Measurements from ENCODE around the gene RNF130.
A peak's percentile ranks its signal among the peaks of the same experiment; 100 is the strongest.
"Not testable (repeated sequence)": the region's sequence is repeated elsewhere in the genome, so short reads cannot be mapped to it uniquely, and the experiment has no call there.

Gene RNF130

DNA sequence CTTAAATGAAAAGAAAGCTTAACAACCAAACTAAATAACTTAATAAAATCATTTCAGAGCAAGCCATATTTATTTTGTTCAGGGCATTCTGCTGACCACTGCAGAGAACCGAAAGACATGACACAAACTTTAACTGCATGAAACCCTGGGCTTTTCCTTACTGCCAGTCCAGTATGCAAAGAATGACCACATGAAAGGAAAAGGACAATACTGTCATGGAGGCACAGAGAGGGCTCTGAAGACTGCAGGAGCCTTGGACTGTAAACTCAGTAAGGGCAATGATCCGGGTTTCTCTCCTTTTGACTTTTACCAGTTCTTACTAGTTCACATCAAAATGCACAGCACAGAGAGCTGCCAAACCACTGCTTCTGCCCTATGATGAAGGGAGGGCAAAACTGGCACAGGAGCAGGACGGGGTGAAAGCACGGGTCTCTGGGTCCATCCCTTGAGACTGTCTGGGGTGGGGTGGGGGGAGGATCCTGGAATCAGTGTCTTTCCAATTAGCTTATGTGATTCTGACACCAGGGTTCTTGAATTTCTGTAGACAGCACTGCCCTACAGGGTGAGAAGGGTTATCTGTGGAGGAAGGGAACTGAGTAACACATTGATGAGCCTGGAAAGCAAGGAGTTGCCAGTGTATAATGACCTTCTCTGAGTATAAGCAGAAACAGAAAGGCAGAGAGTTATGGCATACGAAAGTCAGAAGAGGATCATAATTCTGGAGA is 44.7 kb downstream of the RNF130 start:
- Histone ChIP-seq H3K27ac (0 out of 2 replicates have a peak overlapping the region, but pooled peaks have one; percentile 18), H3K9ac (no peak overlapping the region), H4K20me1 (peaks cover 38% of the 10 kb centered on the region), H3K36me3 (peaks cover 86% of the 10 kb centered on the region), H3K4me3 (no peak overlapping the region), H3K4me1 (no peaks in the 10 kb centered on the region), H3K27me3 (no peaks in the 10 kb centered on the region), H3K4me2 (no peak overlapping the region), H3K9me3 (peaks cover 24% of the 10 kb centered on the region)
- TF ChIP-seq Cebpa-rat (IDR thresholded peaks at IDR 0.05), result no peak

GRCh38 chr5:180026320-180026719 is 45.2 kb downstream of the RNF130 start:
- Histone ChIP-seq H4K20me1 (peaks cover 38% of the 10 kb centered on the region), H3K9me3 (peaks cover 30% of the 10 kb centered on the region), H3K36me3 (peaks cover 86% of the 10 kb centered on the region), H3K4me1 (no peaks in the 10 kb centered on the region), H3K27ac (no peak overlapping the region), H3K4me3 (no peak overlapping the region), H3K4me2 (no peak overlapping the region), H3K9ac (no peak overlapping the region), H3K27me3 (no peaks in the 10 kb centered on the region)
- no peak for TF ChIP-seq Cebpa-rat (IDR thresholded peaks at IDR 0.05)

GRCh38 chr5:180021900-180022299 is 49.7 kb downstream of the RNF130 start:
- peaks cover 69% of the 10 kb centered on the region for H3K9me3 ChIP-seq
- H3K27ac ChIP-seq, result no peak overlapping the region
- H3K4me2 ChIP-seq, result no peak overlapping the region
- no peaks in the 10 kb centered on the region for H3K27me3 ChIP-seq
- H3K4me3 ChIP-seq, result no peak overlapping the region
- H3K4me1 ChIP-seq, result peaks cover 5% of the 10 kb centered on the region
- no peak overlapping the region for H3K9ac ChIP-seq
- TF ChIP-seq Cebpa-rat (IDR thresholded peaks at IDR 0.05), result no peak
- peaks cover 24% of the 10 kb centered on the region for H4K20me1 ChIP-seq
- H3K36me3 ChIP-seq, result peaks cover 89% of the 10 kb centered on the region

DNA sequence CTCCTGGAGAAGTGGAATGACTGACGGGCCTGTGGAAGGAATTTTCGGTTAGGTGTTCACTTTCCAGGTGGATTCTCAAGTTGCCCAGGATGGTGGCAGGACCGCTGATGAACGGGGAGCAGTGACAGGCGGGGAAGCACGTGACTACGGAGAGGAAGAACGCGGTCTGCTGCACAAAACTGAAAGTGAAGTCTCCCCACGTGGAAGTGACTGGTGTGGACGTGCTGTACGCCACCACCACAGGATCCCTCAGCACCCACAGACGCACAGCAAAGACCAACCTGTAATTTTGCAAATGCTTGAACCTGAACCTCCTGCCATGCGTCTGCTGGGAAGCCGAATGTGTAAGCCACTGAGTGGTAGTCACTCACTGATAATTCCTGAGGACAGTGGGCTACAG is 51.4 kb downstream of the RNF130 start:
- no peak overlapping the region for H3K4me2 ChIP-seq
- peaks cover 69% of the 10 kb centered on the region for H3K9me3 ChIP-seq
- H3K27me3 ChIP-seq, result no peaks in the 10 kb centered on the region
- peaks cover 8% of the 10 kb centered on the region for H3K4me1 ChIP-seq
- peaks cover 17% of the 10 kb centered on the region; the same call in 1 of the 2 replicates for H4K20me1 ChIP-seq
- H3K4me3 ChIP-seq, result no peak overlapping the region
- peaks cover 97% of the 10 kb centered on the region for H3K36me3 ChIP-seq
- no peak overlapping the region for H3K9ac ChIP-seq
- TF ChIP-seq Cebpa-rat (IDR thresholded peaks at IDR 0.05), result no peak
- H3K27ac ChIP-seq, result no peak overlapping the region

DNA sequence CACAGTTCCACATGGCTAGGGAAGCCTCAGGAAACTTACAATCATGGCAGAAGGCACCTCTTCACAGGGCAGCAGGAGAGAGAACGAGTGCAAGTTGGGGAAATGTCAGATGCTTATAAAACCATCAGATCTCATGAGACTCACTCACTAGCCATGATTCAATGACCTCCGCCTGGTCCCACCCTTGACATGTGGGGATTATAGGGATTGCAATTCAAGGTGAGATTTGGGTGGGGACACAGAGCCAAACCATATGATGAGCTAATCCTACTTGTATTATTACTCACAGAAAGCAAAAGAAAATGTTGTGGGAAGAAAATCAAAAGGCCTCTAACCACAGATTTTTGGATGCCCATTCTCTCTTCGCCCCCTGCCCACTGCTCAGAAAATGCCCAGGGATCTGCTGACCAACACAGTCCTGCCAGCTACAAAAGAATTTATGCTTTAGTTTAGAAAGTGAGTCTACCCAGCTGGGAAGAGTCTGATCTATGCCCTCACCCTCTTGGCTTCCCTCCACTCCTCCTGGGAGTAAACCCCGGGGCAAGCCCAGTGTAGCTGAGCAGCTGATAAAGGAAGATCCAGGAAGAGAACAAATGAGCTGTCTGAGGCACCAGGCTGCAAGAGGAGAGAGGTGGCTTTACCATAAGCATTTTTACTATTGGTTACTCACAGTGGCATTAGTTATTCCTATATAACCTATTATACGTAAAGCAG is 53.1 kb downstream of the RNF130 start:
- H3K27me3 ChIP-seq, result no peaks in the 10 kb centered on the region
- H3K4me2 ChIP-seq, result no peak overlapping the region
- peaks cover 11% of the 10 kb centered on the region; the same call in 1 of the 2 replicates for H4K20me1 ChIP-seq
- peaks cover 60% of the 10 kb centered on the region for H3K9me3 ChIP-seq
- TF ChIP-seq Cebpa-rat (IDR thresholded peaks at IDR 0.05), result no peak
- peaks cover 8% of the 10 kb centered on the region for H3K4me1 ChIP-seq
- H3K36me3 ChIP-seq, result peaks cover 92% of the 10 kb centered on the region
- no peak overlapping the region for H3K27ac ChIP-seq
- no peak overlapping the region for H3K9ac ChIP-seq
- no peak overlapping the region for H3K4me3 ChIP-seq

- Histone ChIP-seq H3K36me3 (peaks cover 92% of the 10 kb centered on the region), H3K9me3 (peaks cover 37% of the 10 kb centered on the region), H4K20me1 (peaks cover 11% of the 10 kb centered on the region; the same call in 1 of the 2 replicates)
- H3K4me1 ChIP-seq, H3K4me3 ChIP-seq, H3K27ac ChIP-seq, H3K27me3 ChIP-seq, H3K9ac ChIP-seq, H3K4me2 ChIP-seq: not testable (repeated sequence)
Observed at GRCh38 chr5:180015523-180015922, 56.0 kb downstream of the RNF130 start.

- H3K4me3 ChIP-seq, result no peak overlapping the region
- peaks cover 21% of the 10 kb centered on the region for H3K4me1 ChIP-seq
- no peak overlapping the region for H3K27ac ChIP-seq
- no peaks in the 10 kb centered on the region for H3K27me3 ChIP-seq
- H3K36me3 ChIP-seq, result peaks cover 79% of the 10 kb centered on the region
- peaks cover 11% of the 10 kb centered on the region; the same call in 1 of the 2 replicates for H4K20me1 ChIP-seq
- H3K9me3 ChIP-seq, result peaks cover 23% of the 10 kb centered on the region
- TF ChIP-seq Cebpa-rat (IDR thresholded peaks at IDR 0.05), result no peak
- no peak overlapping the region for H3K4me2 ChIP-seq
- no peak overlapping the region for H3K9ac ChIP-seq
Observed at GRCh38 chr5:180013678-180014077, 57.9 kb downstream of the RNF130 start.

DNA sequence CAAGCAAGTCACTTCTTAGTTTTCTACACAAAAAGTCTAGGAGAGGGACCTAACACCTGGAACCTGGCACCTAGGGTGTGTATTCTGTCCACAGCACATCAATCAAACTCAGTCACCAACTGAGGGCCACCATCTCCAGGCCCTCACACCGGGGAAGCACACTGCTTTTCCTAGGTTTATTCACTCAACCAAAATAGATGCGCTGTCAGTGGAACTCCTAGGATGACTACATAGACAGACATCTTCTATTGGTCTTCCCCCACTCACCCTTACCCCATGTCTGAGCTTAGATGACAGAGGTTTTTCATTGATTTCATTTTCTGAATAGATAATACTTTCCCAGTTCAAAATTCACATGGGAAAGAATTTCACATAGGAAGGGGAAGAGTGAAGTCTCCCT is 59.2 kb downstream of the RNF130 start:
- Histone ChIP-seq H4K20me1 (peaks cover 11% of the 10 kb centered on the region; the same call in 1 of the 2 replicates), H3K4me1 (peaks cover 34% of the 10 kb centered on the region), H3K9ac (no peak overlapping the region), H3K36me3 (peaks cover 66% of the 10 kb centered on the region), H3K27ac (no peak overlapping the region), H3K27me3 (no peaks in the 10 kb centered on the region), H3K4me3 (no peak overlapping the region), H3K4me2 (no peak overlapping the region), H3K9me3 (peaks cover 11% of the 10 kb centered on the region)
- no peak for TF ChIP-seq Cebpa-rat (IDR thresholded peaks at IDR 0.05)

- Histone ChIP-seq H3K4me1 (peaks cover 43% of the 10 kb centered on the region), H3K27me3 (no peaks in the 10 kb centered on the region), H3K9me3 (peaks cover 11% of the 10 kb centered on the region), H3K9ac (no peak overlapping the region), H4K20me1 (no peaks in the 10 kb centered on the region; the same call in 1 of the 2 replicates), H3K4me2 (no peak overlapping the region), H3K27ac (no peak overlapping the region), H3K4me3 (no peak overlapping the region), H3K36me3 (peaks cover 51% of the 10 kb centered on the region)
- TF ChIP-seq Cebpa-rat (IDR thresholded peaks at IDR 0.05), result no peak
Observed at GRCh38 chr5:180010636-180011035, 60.9 kb downstream of the RNF130 start.

DNA sequence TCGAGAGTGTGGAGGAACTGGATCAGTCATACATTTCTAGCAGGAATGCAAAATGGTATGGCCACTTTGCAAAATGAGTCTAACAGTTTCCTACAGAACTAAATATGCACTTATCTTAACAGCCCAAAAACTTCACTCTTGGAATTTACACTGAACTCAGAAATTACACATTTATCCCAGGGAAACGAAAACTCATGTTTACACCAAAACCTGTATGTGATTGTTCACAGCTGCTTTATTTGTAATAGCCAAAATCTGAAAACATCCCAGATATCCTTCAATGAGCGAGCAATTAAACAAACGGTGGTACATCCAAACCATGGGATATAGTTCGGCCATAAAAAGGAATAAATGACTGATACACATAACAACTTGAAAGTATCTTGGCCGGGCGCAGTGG is 62.0 kb downstream of the RNF130 start:
- TF ChIP-seq Cebpa-rat (IDR thresholded peaks at IDR 0.05), result no peak
- H3K27me3 ChIP-seq, result no peaks in the 10 kb centered on the region

More for the DNA sequence above, 62.0 kb downstream of the RNF130 start:
- H3K9ac ChIP-seq, result no peak overlapping the region
- no peak overlapping the region for H3K4me3 ChIP-seq
- H3K4me1 ChIP-seq, result peaks cover 54% of the 10 kb centered on the region
- peaks cover 42% of the 10 kb centered on the region for H3K36me3 ChIP-seq
- H3K27ac ChIP-seq, result peak overlapping the region; percentile 94
- H4K20me1 ChIP-seq, result no peaks in the 10 kb centered on the region
- peak overlapping the region; percentile 87; the same call in 1 of the 2 replicates for H3K4me2 ChIP-seq
- H3K9me3 ChIP-seq, result peaks cover 11% of the 10 kb centered on the region

All from BLaER1 (cell line).